ENCODE results near the gene RNF20. TPM values are rescaled to one million over a fixed set of nuclear protein-coding genes. Genes with fewer than 3 reads are reported as not detected.
"Not testable (repeated sequence)": the region's sequence is repeated elsewhere in the genome, so short reads cannot be mapped to it uniquely, and the experiment has no call there.

RNF20 gene
- total RNA-seq, 4 donors from 2014 or later, result 27.1 to 48.3 (median 35.6) TPM

DNA sequence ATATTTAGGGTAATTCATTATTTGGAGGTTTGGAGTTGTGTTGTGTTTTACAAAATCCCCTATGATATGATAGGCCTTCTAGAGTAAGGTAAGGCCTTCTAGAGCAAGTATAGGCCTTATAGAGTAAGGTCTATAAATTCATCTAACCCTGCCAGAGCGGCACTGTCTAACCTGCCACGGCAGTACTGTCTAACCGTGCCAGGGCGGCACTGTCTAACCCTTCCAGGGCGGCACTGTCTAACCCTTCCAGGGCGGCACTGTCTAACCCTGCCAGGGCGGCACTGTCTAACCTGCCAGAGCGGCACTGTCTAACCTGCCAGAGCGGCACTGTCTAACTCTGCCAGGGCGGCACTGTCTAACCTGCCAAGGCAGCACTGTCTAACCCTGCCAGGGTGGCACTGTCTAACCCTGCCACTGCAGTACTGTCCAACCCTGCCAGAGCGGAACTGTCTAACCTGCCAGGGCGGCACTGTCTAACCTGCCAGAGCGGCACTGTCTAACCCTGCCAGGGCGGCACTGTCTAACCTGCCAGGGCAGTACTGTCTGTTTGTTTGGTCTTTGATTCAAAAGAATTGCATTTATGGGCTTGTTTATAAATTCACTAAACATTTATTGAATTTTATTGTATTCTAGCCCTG, 9.6 kb downstream of the RNF20 start:
- H3K4me1 ChIP-seq, result no peaks in the 10 kb centered on the region
- H3K4me3 ChIP-seq, result no peak overlapping the region
- no peak for DNase-seq
- no peaks in the 10 kb centered on the region for H3K9me3 ChIP-seq
- H3K27me3 ChIP-seq, result no peaks in the 10 kb centered on the region
- TF ChIP-seq, protein P1, sequence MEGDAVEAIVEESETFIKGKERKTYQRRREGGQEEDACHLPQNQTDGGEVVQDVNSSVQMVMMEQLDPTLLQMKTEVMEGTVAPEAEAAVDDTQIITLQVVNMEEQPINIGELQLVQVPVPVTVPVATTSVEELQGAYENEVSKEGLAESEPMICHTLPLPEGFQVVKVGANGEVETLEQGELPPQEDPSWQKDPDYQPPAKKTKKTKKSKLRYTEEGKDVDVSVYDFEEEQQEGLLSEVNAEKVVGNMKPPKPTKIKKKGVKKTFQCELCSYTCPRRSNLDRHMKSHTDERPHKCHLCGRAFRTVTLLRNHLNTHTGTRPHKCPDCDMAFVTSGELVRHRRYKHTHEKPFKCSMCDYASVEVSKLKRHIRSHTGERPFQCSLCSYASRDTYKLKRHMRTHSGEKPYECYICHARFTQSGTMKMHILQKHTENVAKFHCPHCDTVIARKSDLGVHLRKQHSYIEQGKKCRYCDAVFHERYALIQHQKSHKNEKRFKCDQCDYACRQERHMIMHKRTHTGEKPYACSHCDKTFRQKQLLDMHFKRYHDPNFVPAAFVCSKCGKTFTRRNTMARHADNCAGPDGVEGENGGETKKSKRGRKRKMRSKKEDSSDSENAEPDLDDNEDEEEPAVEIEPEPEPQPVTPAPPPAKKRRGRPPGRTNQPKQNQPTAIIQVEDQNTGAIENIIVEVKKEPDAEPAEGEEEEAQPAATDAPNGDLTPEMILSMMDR (IDR thresholded peaks at IDR 0.05), result no peak
- no peak for TF ChIP-seq POLR2A (IDR thresholded peaks at IDR 0.05)
- intact Hi-C loops (cut with DNase I; ENCODE audit: low total_unique reads), result no loop called here
- H3K36me3 ChIP-seq, result peaks cover 0 to 3% of the 10 kb centered on the region in 2 donors
- no peak overlapping the region for H3K27ac ChIP-seq

DNA sequence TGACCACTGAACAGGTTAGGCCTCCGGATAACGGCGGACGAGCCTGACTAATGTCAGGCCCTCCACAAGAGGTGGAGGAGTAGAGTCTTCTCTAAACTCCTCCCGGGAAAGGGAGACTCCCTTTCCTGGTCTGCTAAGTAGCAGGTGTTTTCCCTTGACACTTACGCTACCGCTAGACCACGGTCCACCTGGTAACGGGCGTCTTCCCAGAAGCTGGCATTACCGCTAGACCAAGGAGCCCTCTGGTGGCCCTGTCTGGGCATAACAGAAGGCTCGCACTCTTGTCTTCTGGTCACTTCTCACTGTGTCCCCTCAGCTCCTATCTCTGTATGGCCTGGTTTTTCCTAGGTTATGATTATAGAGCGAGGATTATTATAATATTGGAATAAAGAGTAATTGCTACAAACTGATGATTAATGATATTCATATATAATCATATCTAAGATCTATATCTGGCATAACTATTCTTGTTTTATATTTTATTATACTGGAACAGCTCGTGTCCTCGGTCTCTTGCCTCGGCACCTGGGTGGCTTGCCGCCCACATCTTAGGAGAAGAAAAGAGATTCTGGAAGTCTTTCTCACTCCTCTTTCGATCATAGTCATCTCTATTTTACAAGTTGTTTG, 15.9 kb downstream of the RNF20 start:
- H3K27me3 ChIP-seq; DNase-seq; H3K9me3 ChIP-seq; H3K27ac ChIP-seq; H3K4me1 ChIP-seq; H3K4me3 ChIP-seq; intact Hi-C loops (cut with DNase I; ENCODE audit: low total_unique reads); H3K36me3 ChIP-seq: not testable (repeated sequence)

DNA sequence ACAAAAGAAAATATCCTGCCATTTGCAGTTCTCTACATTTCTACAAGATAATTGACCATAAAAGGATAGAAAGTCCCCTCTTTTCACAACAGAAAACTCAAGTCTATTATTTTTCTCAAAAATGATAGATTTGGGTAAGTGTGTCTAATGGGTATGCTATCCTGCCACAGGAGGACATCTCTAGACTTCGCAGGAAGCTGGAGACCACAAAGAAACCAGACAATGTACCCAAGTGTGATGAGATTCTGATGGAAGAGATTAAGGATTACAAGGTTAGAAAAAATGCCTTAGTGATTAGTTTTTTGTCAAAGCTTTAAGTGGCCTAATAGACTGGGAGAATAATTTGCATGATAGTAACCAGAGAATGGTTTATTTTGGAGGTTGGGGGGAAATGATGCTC, 28.1 kb downstream of the RNF20 start:
- Histone ChIP-seq H3K36me3 (no peaks in the 10 kb centered on the region), H3K27ac (no peak overlapping the region), H3K9me3 (no peaks in the 10 kb centered on the region), H3K4me1 (no peaks in the 10 kb centered on the region), H3K27me3 (no peaks in the 10 kb centered on the region), H3K4me3 (no peak overlapping the region)
- TF ChIP-seq, protein P1 (IDR thresholded peaks at IDR 0.05), result no peak
- no peak for TF ChIP-seq POLR2A (IDR thresholded peaks at IDR 0.05)
- intact Hi-C loops (cut with DNase I; ENCODE audit: low total_unique reads), result no loop called here
- no peak for DNase-seq

DNA sequence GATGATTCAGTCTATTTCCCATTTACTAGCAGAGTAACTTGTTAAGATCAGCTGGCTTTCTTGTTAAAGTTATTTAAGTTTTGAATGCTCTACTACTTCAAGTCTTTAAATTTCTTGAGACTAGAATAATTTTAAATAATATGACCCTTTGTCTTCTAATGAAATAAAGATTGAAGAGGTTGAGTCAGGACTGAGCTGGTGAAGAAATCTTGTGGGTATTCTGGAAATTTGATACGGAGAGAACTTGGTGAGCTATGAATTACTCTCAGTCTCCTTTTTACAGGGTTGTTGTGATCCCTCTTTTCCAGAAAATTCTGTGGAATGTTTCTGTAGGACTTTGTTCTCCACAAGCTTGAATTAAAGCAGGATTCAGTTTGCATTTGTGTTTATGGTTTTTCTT, 29.3 kb downstream of the RNF20 start:
- intact Hi-C loops (cut with DNase I; ENCODE audit: low total_unique reads), result no loop called here
- no peak overlapping the region for H3K27ac ChIP-seq
- TF ChIP-seq, protein P1 (IDR thresholded peaks at IDR 0.05), result no peak
- no peak for TF ChIP-seq POLR2A (IDR thresholded peaks at IDR 0.05)
- H3K27me3 ChIP-seq, result no peaks in the 10 kb centered on the region
- no peak overlapping the region for H3K4me3 ChIP-seq
- no peaks in the 10 kb centered on the region for H3K9me3 ChIP-seq
- DNase-seq, result no peak
- no peaks in the 10 kb centered on the region for H3K4me1 ChIP-seq
- H3K36me3 ChIP-seq, result no peaks in the 10 kb centered on the region

DNA sequence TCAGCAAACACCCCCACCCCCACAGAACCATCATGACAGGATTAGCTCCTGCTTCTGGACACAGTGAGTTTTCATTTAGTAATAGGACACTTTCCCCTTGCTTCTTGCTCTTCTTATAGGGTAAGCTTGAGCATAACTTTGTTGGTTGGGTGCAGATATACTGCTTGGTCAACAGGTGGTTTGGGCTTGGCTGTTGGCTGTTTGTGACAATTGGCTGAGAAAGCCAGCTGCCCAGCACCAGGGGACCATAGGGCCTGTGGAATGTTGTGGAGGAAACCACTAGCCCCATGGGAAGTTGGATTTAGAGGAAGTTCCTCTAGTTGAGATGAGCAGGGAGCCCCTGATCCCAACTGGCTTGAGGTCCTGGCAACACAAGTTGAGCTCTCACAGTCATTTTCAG, 30.6 kb downstream of the RNF20 start:
- no peak for DNase-seq
- no peak overlapping the region for H3K27ac ChIP-seq
- no peaks in the 10 kb centered on the region for H3K36me3 ChIP-seq
- no peaks in the 10 kb centered on the region for H3K27me3 ChIP-seq
- intact Hi-C loops (cut with DNase I; ENCODE audit: low total_unique reads), result no loop called here
- TF ChIP-seq, protein P1 (IDR thresholded peaks at IDR 0.05), result no peak
- TF ChIP-seq POLR2A (IDR thresholded peaks at IDR 0.05), result no peak
- no peaks in the 10 kb centered on the region for H3K9me3 ChIP-seq
- H3K4me1 ChIP-seq, result no peaks in the 10 kb centered on the region
- H3K4me3 ChIP-seq, result no peak overlapping the region

All from uterus (tissue), 4 donors.